K562 (cell line): Measurements from ENCODE around the gene NEMP2. TPM values are rescaled to one million over a fixed set of nuclear protein-coding genes. Genes with fewer than 3 reads are reported as not detected.

Experiments
- ATAC-seq: fragments of 200-7000 bp; cut with Tn5 transposase; 3 replicates; pipeline ENCODE4 v1.9.1; 2020; ENCODE audit warnings: moderate library complexity
- BruUV-seq: library from RNA; stranded (reverse); fragments of 400-500 nt; replicated peaks from 2 replicates; lab custom pipeline; 2021; lab: Mats Ljungman, UMichigan
- CTCF ChIA-PET: fragments of 300-600 bp; formaldehyde crosslinking; extraction: SDS; loops from one replicate; lab custom pipeline; 2021; ENCODE audit warnings: low intra/inter-chr PET ratio; lab: Yijun Ruan, JAX
- POLR2A ChIA-PET: fragments of 300-600, 350-650 bp; sonication (Branson Sonifier 250); formaldehyde crosslinking; extraction: SDS; loops from one replicate; lab custom pipeline; 2021; ENCODE audit warnings: antibody characterized with exemption, inconsistent platforms; lab: Yijun Ruan, JAX
- DNase-seq, 4 experiments: peaks; one replicate each; pipeline versions ENCODE4 v3.0.0 to v3.0.0-alpha.2; 2011 to 2018; ENCODE audit warnings: low spot score in 3 of 4, mixed read lengths in 3 of 4; ENCODE audit errors: extremely low read depth in 1 of 4
- FAIRE-seq: peaks from 2 replicates; lab custom pipeline; 2011; peaks lifted over from hg19 to GRCh38; lab: Jason Lieb, UNC
- H2AFZ ChIP-seq: 2 replicates; pipeline ENCODE4 v1.6.0; 2011; ENCODE audit warnings: low read depth, low read length, control low read depth, inconsistent platforms
- H3K27ac ChIP-seq: fragments of 200-600 bp; 3 replicates; pipeline ENCODE4 v1.8.0; 2011; ENCODE audit warnings: low read depth, mild to moderate bottlenecking, control low read depth, inconsistent platforms, low read length, moderate library complexity, mixed read lengths; ENCODE audit errors: extremely low read depth
- H3K27me3 ChIP-seq, 2 experiments: fragments of 300-600 bp in 1 of 2; 2 replicates in 1 of 2; 3 replicates in 1 of 2; pipeline versions ENCODE4 v1.6.0 to v1.8.0; 2011; ENCODE audit warnings: inconsistent platforms in 2 of 2, low read length in 2 of 2, mild to moderate bottlenecking in 1 of 2, mixed read lengths in 1 of 2, moderate library complexity in 1 of 2; ENCODE audit not compliant: control insufficient read depth in 2 of 2, insufficient read depth in 2 of 2
- H3K36me3 ChIP-seq: fragments of 300-600 bp; 3 replicates; pipeline ENCODE4 v1.8.0; 2011; ENCODE audit warnings: mild to moderate bottlenecking, low read length, inconsistent platforms; ENCODE audit not compliant: control insufficient read depth, insufficient read depth
- H3K4me1 ChIP-seq, 2 experiments: fragments of 200-600 bp in 1 of 2; replicated peaks in 1 of 2; 2 replicates in 1 of 2; 3 replicates in 1 of 2; pipeline versions ENCODE4 v1.5.1 to v1.8.0; 2011; ENCODE audit warnings: inconsistent platforms in 2 of 2, low read length in 2 of 2, mild to moderate bottlenecking in 1 of 2, mixed read lengths in 1 of 2, moderate library complexity in 1 of 2; ENCODE audit not compliant: control insufficient read depth in 2 of 2, insufficient read depth in 2 of 2
- H3K4me2 ChIP-seq: 2 replicates; pipeline ENCODE4 v1.6.1; 2011; ENCODE audit warnings: low read length, control low read depth, inconsistent platforms, mixed read lengths; ENCODE audit not compliant: insufficient read depth
- H3K4me3 ChIP-seq: fragments of 200-600 bp; sonication (generic), shearing (Covaris generic); 2 replicates; pipeline ENCODE4 v1.5.1; 2016; ENCODE audit warnings: control low read depth, inconsistent platforms
- H3K79me2 ChIP-seq: fragments of 200-600 bp; 3 replicates; pipeline ENCODE4 v1.8.0; 2011; ENCODE audit warnings: low read length, inconsistent platforms; ENCODE audit not compliant: control insufficient read depth, insufficient read depth
- H3K9ac ChIP-seq, 2 experiments: 2 replicates each; pipeline versions ENCODE4 v1.6.0 to v1.6.1; 2011; ENCODE audit warnings: low read depth in 2 of 2, low read length in 2 of 2, control low read depth in 1 of 2, inconsistent platforms in 1 of 2, mild to moderate bottlenecking in 1 of 2, mixed read lengths in 1 of 2; ENCODE audit not compliant: insufficient read depth in 1 of 2
- H3K9me1 ChIP-seq: one replicate; pipeline ENCODE4 v1.6.0; 2011; ENCODE audit warnings: inconsistent platforms, mild to moderate bottlenecking, low read length, moderate library complexity; ENCODE audit not compliant: control insufficient read depth, insufficient read depth
- H3K9me3 ChIP-seq: replicated peaks from 2 replicates; pipeline ENCODE4 v1.5.1; 2011; ENCODE audit warnings: low read depth, low read length, inconsistent platforms; ENCODE audit not compliant: control insufficient read depth, insufficient read depth
- H4K20me1 ChIP-seq: replicated peaks from 2 replicates; pipeline ENCODE4 v1.6.1; 2011; ENCODE audit warnings: low read length, inconsistent platforms, mixed read lengths; ENCODE audit not compliant: control insufficient read depth, insufficient read depth
- KDM4B ChIP-seq, 2 experiments: fragments of 450-650 bp in 1 of 2; sonication (generic) in 1 of 2; IDR thresholded peaks; 2 replicates each; pipeline ENCODE4 v1.6.1; 2016 to 2017; ENCODE audit warnings: borderline replicate concordance in 2 of 2, antibody characterized with exemption in 1 of 2, low read depth in 1 of 2, mild to moderate bottlenecking in 1 of 2
- MEF2A ChIP-seq: IDR thresholded peaks from 2 replicates; pipeline ENCODE4 v1.6.1; 2011; ENCODE audit warnings: low read depth, mild to moderate bottlenecking, low read length, moderate library complexity; ENCODE audit not compliant: control insufficient read depth
- POLR2B ChIP-seq: fragments of 450-650 bp; IDR thresholded peaks from 2 replicates; pipeline ENCODE4 v1.6.1; 2018; ENCODE audit warnings: low read depth; ENCODE audit not compliant: partially characterized antibody
- POLR3A ChIP-seq: IDR thresholded peaks from 2 replicates; pipeline ENCODE4 v1.6.1; 2011; ENCODE audit warnings: borderline replicate concordance, mild to moderate bottlenecking, moderate library complexity; ENCODE audit not compliant: insufficient read length, insufficient read depth; ENCODE audit errors: extremely low read depth
- SMC3 ChIP-seq: conservative IDR thresholded peaks from 2 replicates; pipeline ENCODE4 v1.6.1; 2011; ENCODE audit warnings: low read depth, low read length, improper control_type of control experiment; ENCODE audit not compliant: insufficient read depth
- ZNF133 ChIP-seq: fragments of 250-450 bp; sonication (Bioruptor Pico); IDR thresholded peaks from 2 replicates; pipeline ENCODE4 v1.4.0; 2020; ENCODE audit warnings: mild to moderate bottlenecking
- ZNF668 ChIP-seq: fragments of 250-450 bp; sonication (Bioruptor Pico); IDR thresholded peaks from 2 replicates; pipeline ENCODE4 v1.8.0; 2022; ENCODE audit warnings: mild to moderate bottlenecking, inconsistent platforms
- ZNF766 ChIP-seq: fragments of 200-800 bp; sonication (Bioruptor generic); conservative IDR thresholded peaks from 2 replicates; pipeline ENCODE4 v1.6.1; 2016; ENCODE audit warnings: missing genetic modification characterization, missing compliant biosample characterization
- in situ Hi-C: fragments of 300-500 bp; cut with MboI; formaldehyde crosslinking; loops from 4 replicates; pipeline ENCODE4 v1.15.0; 2018; ENCODE audit warnings: inconsistent platforms, mixed read lengths
- intact Hi-C: fragments of 100-400 bp; cut with micrococcal nuclease; formaldehyde crosslinking; loops from 2 replicates; pipeline ENCODE4 v1.14.2; 2022
- polyA plus RNA-seq, 8 experiments: library from polyadenylated mRNA; depleted of rRNA in 4 of 8; stranded (reverse) in 5 of 8; unstranded in 3 of 8; fragments of >200 nt; fragmentation: Nextera tagmentation in 2 of 8; fragmentation: Illumina TruSeq in 1 of 8; extraction: Ambion mirVana in 2 of 8; extraction: Trizol in 1 of 8; gene quantifications; 2 replicates each; pipeline versions ENCODE4 v1.2.1 to v1.2.3, GENCODE V29; 2011 to 2014; ENCODE audit warnings: inconsistent platforms in 1 of 8, missing spikeins in 1 of 8
- total RNA-seq, 7 experiments: library from RNA; depleted of rRNA in 6 of 7; stranded (reverse); fragments of >200 nt in 6 of 7; fragmentation: Illumina TruSeq in 2 of 7; extraction: Trizol in 2 of 7; gene quantifications; 2 replicates each; pipeline versions ENCODE4 v1.2.1 to v1.2.3, GENCODE V29; 2011 to 2021; ENCODE audit warnings: low replicate concordance in 1 of 7
- TF ChIP-seq, protein P1 (sequence below): fragments of 450-650 bp; IDR thresholded peaks from 2 replicates; pipeline ENCODE4 v1.6.1; 2017; ENCODE audit warnings: antibody characterized with exemption, mild to moderate bottlenecking
- TF ChIP-seq, protein P2 (sequence below): fragments of 200-800 bp; sonication (Bioruptor generic); IDR thresholded peaks from 2 replicates; pipeline ENCODE4 v1.6.1; 2017; ENCODE audit warnings: missing genetic modification characterization, missing compliant biosample characterization

Gene NEMP2
- total and polyA plus RNA-seq, 9 of the 15 experiments (the other 6 are each of a cell fraction or from before 2014, with no cell fraction given): 0.32 to 3.0 (median 1.7) TPM

DNA sequence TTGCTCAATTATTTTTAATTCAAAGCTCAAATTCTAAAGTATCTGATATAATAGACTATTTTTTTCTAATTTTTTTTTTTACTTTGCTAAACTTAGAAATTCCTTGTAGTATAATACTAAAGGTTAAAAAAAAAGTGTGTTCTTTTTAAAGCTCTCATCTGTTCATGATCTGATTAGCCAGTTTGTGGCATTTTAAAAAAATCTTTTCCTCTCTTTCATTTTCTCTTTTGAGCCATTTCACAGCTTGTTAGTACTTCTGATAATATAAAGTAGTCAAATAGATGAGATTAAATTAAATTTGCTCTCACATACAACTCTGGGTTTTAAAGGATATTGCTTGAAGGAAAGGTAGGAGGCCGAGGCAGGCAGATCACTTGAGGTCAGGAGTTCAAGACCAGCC is 40.7 kb upstream of the NEMP2 start (continued):
- TF ChIP-seq POLR2B: no peak
- TF ChIP-seq, protein P1, sequence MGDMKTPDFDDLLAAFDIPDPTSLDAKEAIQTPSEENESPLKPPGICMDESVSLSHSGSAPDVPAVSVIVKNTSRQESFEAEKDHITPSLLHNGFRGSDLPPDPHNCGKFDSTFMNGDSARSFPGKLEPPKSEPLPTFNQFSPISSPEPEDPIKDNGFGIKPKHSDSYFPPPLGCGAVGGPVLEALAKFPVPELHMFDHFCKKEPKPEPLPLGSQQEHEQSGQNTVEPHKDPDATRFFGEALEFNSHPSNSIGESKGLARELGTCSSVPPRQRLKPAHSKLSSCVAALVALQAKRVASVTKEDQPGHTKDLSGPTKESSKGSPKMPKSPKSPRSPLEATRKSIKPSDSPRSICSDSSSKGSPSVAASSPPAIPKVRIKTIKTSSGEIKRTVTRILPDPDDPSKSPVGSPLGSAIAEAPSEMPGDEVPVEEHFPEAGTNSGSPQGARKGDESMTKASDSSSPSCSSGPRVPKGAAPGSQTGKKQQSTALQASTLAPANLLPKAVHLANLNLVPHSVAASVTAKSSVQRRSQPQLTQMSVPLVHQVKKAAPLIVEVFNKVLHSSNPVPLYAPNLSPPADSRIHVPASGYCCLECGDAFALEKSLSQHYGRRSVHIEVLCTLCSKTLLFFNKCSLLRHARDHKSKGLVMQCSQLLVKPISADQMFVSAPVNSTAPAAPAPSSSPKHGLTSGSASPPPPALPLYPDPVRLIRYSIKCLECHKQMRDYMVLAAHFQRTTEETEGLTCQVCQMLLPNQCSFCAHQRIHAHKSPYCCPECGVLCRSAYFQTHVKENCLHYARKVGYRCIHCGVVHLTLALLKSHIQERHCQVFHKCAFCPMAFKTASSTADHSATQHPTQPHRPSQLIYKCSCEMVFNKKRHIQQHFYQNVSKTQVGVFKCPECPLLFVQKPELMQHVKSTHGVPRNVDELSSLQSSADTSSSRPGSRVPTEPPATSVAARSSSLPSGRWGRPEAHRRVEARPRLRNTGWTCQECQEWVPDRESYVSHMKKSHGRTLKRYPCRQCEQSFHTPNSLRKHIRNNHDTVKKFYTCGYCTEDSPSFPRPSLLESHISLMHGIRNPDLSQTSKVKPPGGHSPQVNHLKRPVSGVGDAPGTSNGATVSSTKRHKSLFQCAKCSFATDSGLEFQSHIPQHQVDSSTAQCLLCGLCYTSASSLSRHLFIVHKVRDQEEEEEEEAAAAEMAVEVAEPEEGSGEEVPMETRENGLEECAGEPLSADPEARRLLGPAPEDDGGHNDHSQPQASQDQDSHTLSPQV: no peak
- TF ChIP-seq MEF2A: no peak
- no peak for TF ChIP-seq ZNF133 (CRISPR knock-in tag)
- no peak for TF ChIP-seq SMC3

DNA sequence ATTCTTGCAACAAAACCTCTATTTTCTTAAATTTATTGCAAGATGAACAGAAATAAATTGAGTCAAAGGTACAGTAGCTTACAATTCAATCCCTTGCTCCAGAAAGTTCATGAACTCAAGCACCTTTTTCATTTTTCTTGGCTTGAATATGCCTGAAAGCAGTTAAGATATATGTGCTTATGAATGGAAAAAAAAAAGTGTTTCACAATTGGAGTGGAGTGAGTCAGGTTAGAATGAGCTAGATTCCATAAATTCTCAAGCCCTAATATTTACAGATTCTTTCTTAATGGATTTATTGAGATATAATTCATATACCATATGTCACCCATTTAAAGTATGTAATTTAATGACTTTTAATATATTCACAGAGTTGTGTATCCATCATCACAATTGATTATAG is 39.6 kb upstream of the NEMP2 start:
- intact Hi-C loops: loop anchor here (5.0 kb wide), 1 partner anchor 37 kb away; no protein-coding TSS in a partner anchor
- no peak for FAIRE-seq

More for the DNA sequence above, 39.6 kb upstream of the NEMP2 start:
- no TSS peak for BruUV-seq
- Histone ChIP-seq H3K9me3 (no peaks in the 10 kb centered on the region), H3K27me3 (no peaks in the 10 kb centered on the region), H2AFZ (no peak overlapping the region), H3K79me2 (no peaks in the 10 kb centered on the region), H3K9ac (no peak overlapping the region), H4K20me1 (no peaks in the 10 kb centered on the region), H3K36me3 (no peaks in the 10 kb centered on the region), H3K4me1 (peaks cover 0 to 22% of the 10 kb centered on the region in 2 experiments; a peak in 3 of 5 replicates), H3K9me1 (no peaks in the 10 kb centered on the region), H3K4me2 (no peak overlapping the region), H3K4me3 (no peak overlapping the region), H3K27ac (no peak overlapping the region)
- DNase-seq (no peak), ATAC-seq (no peak)
- ChIA-PET POLR2A (interaction anchor here (0.8 kb wide), 1 partner anchor 142 kb away, joined by 3 read pairs; no protein-coding TSS in a partner anchor), CTCF (no interaction called here)
- TF ChIP-seq POLR3A: no peak
- TF ChIP-seq, protein P2, sequence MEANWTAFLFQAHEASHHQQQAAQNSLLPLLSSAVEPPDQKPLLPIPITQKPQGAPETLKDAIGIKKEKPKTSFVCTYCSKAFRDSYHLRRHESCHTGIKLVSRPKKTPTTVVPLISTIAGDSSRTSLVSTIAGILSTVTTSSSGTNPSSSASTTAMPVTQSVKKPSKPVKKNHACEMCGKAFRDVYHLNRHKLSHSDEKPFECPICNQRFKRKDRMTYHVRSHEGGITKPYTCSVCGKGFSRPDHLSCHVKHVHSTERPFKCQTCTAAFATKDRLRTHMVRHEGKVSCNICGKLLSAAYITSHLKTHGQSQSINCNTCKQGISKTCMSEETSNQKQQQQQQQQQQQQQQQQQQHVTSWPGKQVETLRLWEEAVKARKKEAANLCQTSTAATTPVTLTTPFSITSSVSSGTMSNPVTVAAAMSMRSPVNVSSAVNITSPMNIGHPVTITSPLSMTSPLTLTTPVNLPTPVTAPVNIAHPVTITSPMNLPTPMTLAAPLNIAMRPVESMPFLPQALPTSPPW (CRISPR knock-in tag): no peak
- no peak for TF ChIP-seq ZNF668 (CRISPR knock-in tag)
- TF ChIP-seq KDM4B (IDR thresholded peaks at IDR 0.05; ENCODE audit: borderline replicate concordance in 2 of 2, low read depth in 1 of 2): no peak
- TF ChIP-seq ZNF766 (CRISPR knock-in tag): no peak
- in situ Hi-C loops: no loop called here
